HEK293T (cell line): Measurements from ENCODE around the gene GRIA3.

Source experiments
- ARNT ChIP-seq: fragments of 450-650 bp; IDR thresholded peaks from 2 replicates; pipeline ENCODE4 v1.6.1; 2017; ENCODE audit warnings: mild to moderate bottlenecking
- BHLHE40 ChIP-seq: fragments of 450-650 bp; IDR thresholded peaks from 2 replicates; pipeline ENCODE4 v1.6.1; 2016; ENCODE audit warnings: mild to moderate bottlenecking, moderate library complexity, borderline replicate concordance
- ELF4 ChIP-seq: fragments of 450-650 bp; IDR thresholded peaks from 2 replicates; pipeline ENCODE4 v1.6.1; 2017; ENCODE audit warnings: antibody characterized with exemption
- FOXA1 ChIP-seq: fragments of 450-650 bp; IDR thresholded peaks from 2 replicates; pipeline ENCODE4 v1.6.1; 2016; ENCODE audit warnings: mild to moderate bottlenecking
- FOXK2 ChIP-seq: fragments of 450-650 bp; IDR thresholded peaks from 2 replicates; pipeline ENCODE4 v1.6.1; 2016; ENCODE audit warnings: mild to moderate bottlenecking
- FOXM1 ChIP-seq: fragments of 450-650 bp; IDR thresholded peaks from 2 replicates; pipeline ENCODE4 v1.6.1; 2017; ENCODE audit warnings: mild to moderate bottlenecking, borderline replicate concordance
- HDGF ChIP-seq: fragments of 450-650 bp; IDR thresholded peaks from 2 replicates; pipeline ENCODE4 v1.6.1; 2017; ENCODE audit warnings: antibody characterized with exemption, borderline replicate concordance
- LEF1 ChIP-seq: fragments of 450-650 bp; IDR thresholded peaks from 2 replicates; pipeline ENCODE4 v1.6.1; 2017; ENCODE audit warnings: mild to moderate bottlenecking, borderline replicate concordance
- NFRKB ChIP-seq: fragments of 450-650 bp; IDR thresholded peaks from 2 replicates; pipeline ENCODE4 v1.6.1; 2016; ENCODE audit warnings: mild to moderate bottlenecking, moderate library complexity
- SP1 ChIP-seq: fragments of 450-650 bp; IDR thresholded peaks from 2 replicates; pipeline ENCODE4 v1.6.1; 2017
- SUZ12 ChIP-seq: fragments of 450-650 bp; IDR thresholded peaks from 2 replicates; pipeline ENCODE4 v1.6.1; 2016; ENCODE audit warnings: mild to moderate bottlenecking
- TARDBP ChIP-seq: fragments of 450-650 bp; IDR thresholded peaks from 2 replicates; pipeline ENCODE4 v1.6.1; 2016
- ZNF384 ChIP-seq: fragments of 450-650 bp; IDR thresholded peaks from 2 replicates; pipeline ENCODE4 v1.6.1; 2016

- no peak for TF ChIP-seq ELF4
- TF ChIP-seq SUZ12: no peak
- no peak for TF ChIP-seq LEF1
- TF ChIP-seq SP1: no peak
- no peak for TF ChIP-seq FOXA1
- TF ChIP-seq BHLHE40: no peak
- no peak for TF ChIP-seq FOXM1
- no peak for TF ChIP-seq FOXK2
- no peak for TF ChIP-seq HDGF
- TF ChIP-seq ZNF384: no peak
- no peak for TF ChIP-seq ARNT
- TF ChIP-seq TARDBP: no peak
- TF ChIP-seq NFRKB: no peak
These were observed 45.6 kb upstream of the GRIA3 start for GRCh38 chrX:123138473-123138872.
